GM12891 (cell line): Measurements from ENCODE around the gene PLXNC1.

Experiments
- DNase-seq: peaks from one replicate; pipeline ENCODE4 v3.0.0; 2011; ENCODE audit warnings: low spot score; ENCODE audit not compliant: insufficient read length
- FAIRE-seq: peaks from 2 replicates; lab custom pipeline; 2011; peaks lifted over from hg19 to GRCh38; lab: Jason Lieb, UNC
- PAX5 ChIP-seq: IDR thresholded peaks from 2 replicates; pipeline ENCODE4 v1.6.1; 2011; ENCODE audit warnings: low read length, moderate library complexity, mild to moderate bottlenecking; ENCODE audit not compliant: insufficient read depth, severe bottlenecking
- POLR2A ChIP-seq: IDR thresholded peaks from 2 replicates; pipeline ENCODE4 v1.6.1; 2011; ENCODE audit warnings: low read depth, low read length, control low read depth
- POLR2AphosphoS5 ChIP-seq: IDR thresholded peaks from 2 replicates; pipeline ENCODE4 v1.6.1; 2011; ENCODE audit warnings: low read depth, low read length, control low read depth
- POU2F2 ChIP-seq: IDR thresholded peaks from 2 replicates; pipeline ENCODE4 v1.6.1; 2011; ENCODE audit warnings: low read depth, mild to moderate bottlenecking, control low read depth, low read length, moderate library complexity
- SPI1 ChIP-seq: IDR thresholded peaks from 2 replicates; pipeline ENCODE4 v1.6.1; 2011; ENCODE audit warnings: low read depth, low read length, control low read depth
- TAF1 ChIP-seq: IDR thresholded peaks from 2 replicates; pipeline ENCODE4 v1.6.1; 2011; ENCODE audit warnings: low read depth, low read length, control low read depth

The PLXNC1 gene

GRCh38 chr12:94183708-94184379, 35.5 kb downstream of the PLXNC1 start:
- DNase-seq = no peak
- no peak for FAIRE-seq
- TF ChIP-seq TAF1 (no peak), POU2F2 (no peak), POLR2AphosphoS5 (no peak), SPI1 (no peak), POLR2A (no peak), PAX5 (no peak)

GRCh38 chr12:94184995-94185719, 36.8 kb downstream of the PLXNC1 start:
- no peak for TF ChIP-seq PAX5
- DNase-seq = no peak
- FAIRE-seq = no peak

- no peak for TF ChIP-seq TAF1
- no peak for TF ChIP-seq SPI1
- no peak for TF ChIP-seq PAX5
- no peak for TF ChIP-seq POU2F2
- no peak for TF ChIP-seq POLR2A
- TF ChIP-seq POLR2AphosphoS5 = no peak
- FAIRE-seq = no peak
- DNase-seq = no peak
Observed at GRCh38 chr12:94185801-94186200, 37.4 kb downstream of the PLXNC1 start.

GRCh38 chr12:94186278-94187241, 38.2 kb downstream of the PLXNC1 start:
- TF ChIP-seq PAX5 (no peak), POU2F2 (no peak), POLR2A (no peak), POLR2AphosphoS5 (no peak), SPI1 (no peak), TAF1 (no peak)
- DNase-seq (no peak), FAIRE-seq (no peak)

- FAIRE-seq (no peak), DNase-seq (no peak)
- TF ChIP-seq TAF1 (no peak), POLR2A (no peak), SPI1 (no peak), POLR2AphosphoS5 (no peak), POU2F2 (no peak), PAX5 (no peak)
Observed at GRCh38 chr12:94187361-94187760, 39.0 kb downstream of the PLXNC1 start.

GRCh38 chr12:94190623-94191022, 42.2 kb downstream of the PLXNC1 start:
- TF ChIP-seq POU2F2 (no peak), POLR2A (no peak), SPI1 (no peak), PAX5 (no peak), TAF1 (no peak), POLR2AphosphoS5 (no peak)
- no peak for DNase-seq
- FAIRE-seq = no peak

- DNase-seq (no peak), FAIRE-seq (no peak)
- TF ChIP-seq POU2F2 (no peak), POLR2AphosphoS5 (no peak), SPI1 (no peak), PAX5 (no peak)
Observed at GRCh38 chr12:94191023-94191422, 42.6 kb downstream of the PLXNC1 start.

GRCh38 chr12:94191811-94192210, 43.4 kb downstream of the PLXNC1 start:
- FAIRE-seq = no peak
- TF ChIP-seq PAX5 (no peak), TAF1 (no peak), POLR2AphosphoS5 (no peak), POLR2A (no peak)
- no peak for DNase-seq

DNA sequence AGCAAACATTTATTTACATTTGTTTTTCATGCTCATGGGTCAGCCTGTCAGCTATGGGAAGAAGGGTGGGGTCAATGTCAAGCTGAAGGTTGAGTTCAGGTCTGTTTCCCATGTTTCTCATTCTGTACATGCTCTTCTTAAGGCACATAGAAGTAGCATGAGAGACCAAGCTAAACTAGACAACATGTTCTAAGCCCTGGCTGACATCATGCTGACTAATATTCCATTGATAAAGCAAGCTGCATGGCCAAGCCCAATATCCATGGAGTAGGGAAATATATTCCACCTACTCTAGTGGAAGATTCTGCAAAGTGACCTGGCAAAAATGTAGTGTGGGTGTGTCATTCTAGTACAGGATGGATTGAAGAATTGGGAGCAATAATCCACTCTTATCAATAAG, 44.1 kb downstream of the PLXNC1 start:
- TF ChIP-seq TAF1 (no peak), POU2F2 (no peak), POLR2A (no peak), SPI1 (no peak), PAX5 (no peak), POLR2AphosphoS5 (no peak)
- DNase-seq (no peak), FAIRE-seq (peak; percentile 23)
